K562 (cell line): ENCODE measurements around the gene CHCT1. TPM values are rescaled to one million over a fixed set of nuclear protein-coding genes. Genes with fewer than 3 reads are reported as not detected.

Source experiments
- ATAC-seq: fragments of 200-7000 bp; cut with Tn5 transposase; 3 replicates; pipeline ENCODE4 v1.9.1; 2020; ENCODE audit warnings: moderate library complexity
- BruUV-seq: library from RNA; stranded (reverse); fragments of 400-500 nt; replicated peaks from 2 replicates; lab custom pipeline; 2021; lab: Mats Ljungman, UMichigan
- CTCF ChIA-PET: fragments of 300-600 bp; formaldehyde crosslinking; extraction: SDS; loops from one replicate; lab custom pipeline; 2021; ENCODE audit warnings: low intra/inter-chr PET ratio; lab: Yijun Ruan, JAX
- POLR2A ChIA-PET: fragments of 300-600, 350-650 bp; sonication (Branson Sonifier 250); formaldehyde crosslinking; extraction: SDS; loops from one replicate; lab custom pipeline; 2021; ENCODE audit warnings: antibody characterized with exemption, inconsistent platforms; lab: Yijun Ruan, JAX
- DNase-seq, 4 experiments: peaks; one replicate each; pipeline versions ENCODE4 v3.0.0 to v3.0.0-alpha.2; 2011 to 2018; ENCODE audit warnings: low spot score in 3 of 4, mixed read lengths in 3 of 4; ENCODE audit errors: extremely low read depth in 1 of 4
- FAIRE-seq: peaks from 2 replicates; lab custom pipeline; 2011; peaks lifted over from hg19 to GRCh38; lab: Jason Lieb, UNC
- H2AFZ ChIP-seq: 2 replicates; pipeline ENCODE4 v1.6.0; 2011; ENCODE audit warnings: low read depth, low read length, control low read depth, inconsistent platforms
- H3K27ac ChIP-seq: fragments of 200-600 bp; 3 replicates; pipeline ENCODE4 v1.8.0; 2011; ENCODE audit warnings: low read depth, mild to moderate bottlenecking, control low read depth, inconsistent platforms, low read length, moderate library complexity, mixed read lengths; ENCODE audit errors: extremely low read depth
- H3K27me3 ChIP-seq, 2 experiments: fragments of 300-600 bp in 1 of 2; 2 replicates in 1 of 2; 3 replicates in 1 of 2; pipeline versions ENCODE4 v1.6.0 to v1.8.0; 2011; ENCODE audit warnings: inconsistent platforms in 2 of 2, low read length in 2 of 2, mild to moderate bottlenecking in 1 of 2, mixed read lengths in 1 of 2, moderate library complexity in 1 of 2; ENCODE audit not compliant: control insufficient read depth in 2 of 2, insufficient read depth in 2 of 2
- H3K36me3 ChIP-seq: fragments of 300-600 bp; 3 replicates; pipeline ENCODE4 v1.8.0; 2011; ENCODE audit warnings: mild to moderate bottlenecking, low read length, inconsistent platforms; ENCODE audit not compliant: control insufficient read depth, insufficient read depth
- H3K4me1 ChIP-seq, 2 experiments: fragments of 200-600 bp in 1 of 2; replicated peaks in 1 of 2; 2 replicates in 1 of 2; 3 replicates in 1 of 2; pipeline versions ENCODE4 v1.5.1 to v1.8.0; 2011; ENCODE audit warnings: inconsistent platforms in 2 of 2, low read length in 2 of 2, mild to moderate bottlenecking in 1 of 2, mixed read lengths in 1 of 2, moderate library complexity in 1 of 2; ENCODE audit not compliant: control insufficient read depth in 2 of 2, insufficient read depth in 2 of 2
- H3K4me2 ChIP-seq: 2 replicates; pipeline ENCODE4 v1.6.1; 2011; ENCODE audit warnings: low read length, control low read depth, inconsistent platforms, mixed read lengths; ENCODE audit not compliant: insufficient read depth
- H3K4me3 ChIP-seq: fragments of 200-600 bp; sonication (generic), shearing (Covaris generic); 2 replicates; pipeline ENCODE4 v1.5.1; 2016; ENCODE audit warnings: control low read depth, inconsistent platforms
- H3K79me2 ChIP-seq: fragments of 200-600 bp; 3 replicates; pipeline ENCODE4 v1.8.0; 2011; ENCODE audit warnings: low read length, inconsistent platforms; ENCODE audit not compliant: control insufficient read depth, insufficient read depth
- H3K9ac ChIP-seq, 2 experiments: 2 replicates each; pipeline versions ENCODE4 v1.6.0 to v1.6.1; 2011; ENCODE audit warnings: low read depth in 2 of 2, low read length in 2 of 2, control low read depth in 1 of 2, inconsistent platforms in 1 of 2, mild to moderate bottlenecking in 1 of 2, mixed read lengths in 1 of 2; ENCODE audit not compliant: insufficient read depth in 1 of 2
- H3K9me1 ChIP-seq: one replicate; pipeline ENCODE4 v1.6.0; 2011; ENCODE audit warnings: inconsistent platforms, mild to moderate bottlenecking, low read length, moderate library complexity; ENCODE audit not compliant: control insufficient read depth, insufficient read depth
- H3K9me3 ChIP-seq: replicated peaks from 2 replicates; pipeline ENCODE4 v1.5.1; 2011; ENCODE audit warnings: low read depth, low read length, inconsistent platforms; ENCODE audit not compliant: control insufficient read depth, insufficient read depth
- H4K20me1 ChIP-seq: replicated peaks from 2 replicates; pipeline ENCODE4 v1.6.1; 2011; ENCODE audit warnings: low read length, inconsistent platforms, mixed read lengths; ENCODE audit not compliant: control insufficient read depth, insufficient read depth
- DLX4 ChIP-seq: fragments of 250-450 bp; sonication (Bioruptor Pico); IDR thresholded peaks from 2 replicates; pipeline ENCODE4 v1.6.1; 2021; ENCODE audit warnings: mild to moderate bottlenecking
- ETV5 ChIP-seq: sonication (generic); formaldehyde crosslinking; IDR thresholded peaks from 2 replicates; pipeline ENCODE4 v1.4.0; 2020; ENCODE audit warnings: low read depth, mild to moderate bottlenecking, missing genetic modification reagents
- GTF2A2 ChIP-seq: IDR thresholded peaks from 2 replicates; pipeline ENCODE4 v1.6.1; 2016; ENCODE audit warnings: mild to moderate bottlenecking, missing genetic modification characterization, missing compliant biosample characterization
- HCFC1 ChIP-seq: IDR thresholded peaks from 2 replicates; pipeline ENCODE4 v1.6.1; 2012; ENCODE audit warnings: low read depth, low read length, improper control_type of control experiment
- RAD21 ChIP-seq, 2 experiments: fragments of 250-450 bp in 1 of 2; fragments of 450-650 bp in 1 of 2; sonication (Bioruptor Pico) in 1 of 2; formaldehyde crosslinking in 1 of 2; IDR thresholded peaks in 1 of 2; conservative IDR thresholded peaks in 1 of 2; 2 replicates each; pipeline versions ENCODE4 v1.4.0 to v1.8.0; 2020 to 2022; ENCODE audit warnings: mild to moderate bottlenecking in 2 of 2, moderate library complexity in 1 of 2
- RB1 ChIP-seq: fragments of 450-650 bp; IDR thresholded peaks from 2 replicates; pipeline ENCODE4 v1.6.1; 2017; ENCODE audit warnings: low read depth, mild to moderate bottlenecking
- TEAD2 ChIP-seq: fragments of 450-650 bp; IDR thresholded peaks from 2 replicates; pipeline ENCODE4 v1.6.1; 2016; ENCODE audit warnings: missing genetic modification characterization, control low read depth, missing compliant biosample characterization
- WGBS: fragments of 100-300 bp; shearing (Covaris generic); methylation state at CpG from one replicate; pipeline ENCODE4 v1.1.6; 2016; ENCODE audit warnings: low coverage, mixed read lengths; ENCODE audit not compliant: insufficient coverage; ENCODE audit errors: missing lambda C conversion rate; 5-methylcytosine and 5-hydroxymethylcytosine counted together
- in situ Hi-C: fragments of 300-500 bp; cut with MboI; formaldehyde crosslinking; loops from 4 replicates; pipeline ENCODE4 v1.15.0; 2018; ENCODE audit warnings: inconsistent platforms, mixed read lengths
- intact Hi-C: fragments of 100-400 bp; cut with micrococcal nuclease; formaldehyde crosslinking; loops from 2 replicates; pipeline ENCODE4 v1.14.2; 2022
- polyA plus RNA-seq, 8 experiments: library from polyadenylated mRNA; depleted of rRNA in 4 of 8; stranded (reverse) in 5 of 8; unstranded in 3 of 8; fragments of >200 nt; fragmentation: Nextera tagmentation in 2 of 8; fragmentation: Illumina TruSeq in 1 of 8; extraction: Ambion mirVana in 2 of 8; extraction: Trizol in 1 of 8; gene quantifications; 2 replicates each; pipeline versions ENCODE4 v1.2.1 to v1.2.3, GENCODE V29; 2011 to 2014; ENCODE audit warnings: inconsistent platforms in 1 of 8, missing spikeins in 1 of 8
- total RNA-seq, 7 experiments: library from RNA; depleted of rRNA in 6 of 7; stranded (reverse); fragments of >200 nt in 6 of 7; fragmentation: Illumina TruSeq in 2 of 7; extraction: Trizol in 2 of 7; gene quantifications; 2 replicates each; pipeline versions ENCODE4 v1.2.1 to v1.2.3, GENCODE V29; 2011 to 2021; ENCODE audit warnings: low replicate concordance in 1 of 7
- TF ChIP-seq, protein P1 (sequence below): IDR thresholded peaks from 3 replicates; pipeline ENCODE4 v1.6.1; 2011; ENCODE audit warnings: borderline replicate concordance, mild to moderate bottlenecking; ENCODE audit not compliant: insufficient read length, insufficient read depth
- TF ChIP-seq, protein P2 (sequence below): fragments of 250-450 bp; sonication (Bioruptor Pico); IDR thresholded peaks from 2 replicates; pipeline ENCODE4 v1.5.0; 2021; ENCODE audit warnings: mild to moderate bottlenecking, moderate library complexity

The CHCT1 gene
- total and polyA plus RNA-seq, 9 of the 15 experiments (the other 6 are each of a cell fraction or from before 2014, with no cell fraction given) = not detected

GRCh38 chr17:60435244-60436167, 13.2 kb downstream of the CHCT1 start:
- DNase-seq (peak; percentile 65 to 87 (median 71)), ATAC-seq (peak; percentile 84), FAIRE-seq (peak; percentile 92)
- Histone ChIP-seq H3K79me2 (no peaks in the 10 kb centered on the region), H3K9me1 (no peaks in the 10 kb centered on the region), H2AFZ (peak overlapping the region; percentile 80), H3K4me3 (no peak overlapping the region), H3K4me1 (peaks cover 3% of the 10 kb centered on the region in 2 experiments; a peak in 3 of 5 replicates), H3K27me3 (no peaks in the 10 kb centered on the region), H3K4me2 (peak overlapping the region; percentile 45; the same call in 1 of the 2 replicates), H4K20me1 (no peaks in the 10 kb centered on the region), H3K27ac (no peak overlapping the region), H3K9me3 (peaks cover 9% of the 10 kb centered on the region; the same call in 1 of the 2 replicates), H3K36me3 (no peaks in the 10 kb centered on the region), H3K9ac (no peak overlapping the region)
- POLR2A ChIA-PET = no interaction called here
- CTCF ChIA-PET = interaction anchor here (0.6 to 1.6 kb wide), 4 partner anchors 120 to 359 kb away, joined by 5 to 14 read pairs (median 8); no protein-coding TSS in a partner anchor
- WGBS = 58% methylated on average over 23 of the region's 28 CpGs
- BruUV-seq = no TSS peak
- in situ Hi-C loops = no loop called here
- intact Hi-C loops = loop anchor here (1.0 to 5.0 kb wide), 4 partner anchors 121 to 292 kb away; no protein-coding TSS in a partner anchor
- TF ChIP-seq RAD21 (CRISPR knock-in tag; conservative IDR thresholded peaks at IDR 0.05 in 1 of 2, IDR thresholded peaks at IDR 0.05 in 1 of 2) (peak; percentile 95 to 98), HCFC1 (no peak), GTF2A2 (tag) (no peak), DLX4 (CRISPR knock-in tag) (no peak), RB1 (peak; percentile 31; the same call in 1 of the 2 replicates), ETV5 (CRISPR knock-in tag) (peak; percentile 39; the same call in 1 of the 2 replicates), TEAD2 (no peak)
- TF ChIP-seq, protein P1, sequence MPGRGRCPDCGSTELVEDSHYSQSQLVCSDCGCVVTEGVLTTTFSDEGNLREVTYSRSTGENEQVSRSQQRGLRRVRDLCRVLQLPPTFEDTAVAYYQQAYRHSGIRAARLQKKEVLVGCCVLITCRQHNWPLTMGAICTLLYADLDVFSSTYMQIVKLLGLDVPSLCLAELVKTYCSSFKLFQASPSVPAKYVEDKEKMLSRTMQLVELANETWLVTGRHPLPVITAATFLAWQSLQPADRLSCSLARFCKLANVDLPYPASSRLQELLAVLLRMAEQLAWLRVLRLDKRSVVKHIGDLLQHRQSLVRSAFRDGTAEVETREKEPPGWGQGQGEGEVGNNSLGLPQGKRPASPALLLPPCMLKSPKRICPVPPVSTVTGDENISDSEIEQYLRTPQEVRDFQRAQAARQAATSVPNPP = no peak
- TF ChIP-seq, protein P2, sequence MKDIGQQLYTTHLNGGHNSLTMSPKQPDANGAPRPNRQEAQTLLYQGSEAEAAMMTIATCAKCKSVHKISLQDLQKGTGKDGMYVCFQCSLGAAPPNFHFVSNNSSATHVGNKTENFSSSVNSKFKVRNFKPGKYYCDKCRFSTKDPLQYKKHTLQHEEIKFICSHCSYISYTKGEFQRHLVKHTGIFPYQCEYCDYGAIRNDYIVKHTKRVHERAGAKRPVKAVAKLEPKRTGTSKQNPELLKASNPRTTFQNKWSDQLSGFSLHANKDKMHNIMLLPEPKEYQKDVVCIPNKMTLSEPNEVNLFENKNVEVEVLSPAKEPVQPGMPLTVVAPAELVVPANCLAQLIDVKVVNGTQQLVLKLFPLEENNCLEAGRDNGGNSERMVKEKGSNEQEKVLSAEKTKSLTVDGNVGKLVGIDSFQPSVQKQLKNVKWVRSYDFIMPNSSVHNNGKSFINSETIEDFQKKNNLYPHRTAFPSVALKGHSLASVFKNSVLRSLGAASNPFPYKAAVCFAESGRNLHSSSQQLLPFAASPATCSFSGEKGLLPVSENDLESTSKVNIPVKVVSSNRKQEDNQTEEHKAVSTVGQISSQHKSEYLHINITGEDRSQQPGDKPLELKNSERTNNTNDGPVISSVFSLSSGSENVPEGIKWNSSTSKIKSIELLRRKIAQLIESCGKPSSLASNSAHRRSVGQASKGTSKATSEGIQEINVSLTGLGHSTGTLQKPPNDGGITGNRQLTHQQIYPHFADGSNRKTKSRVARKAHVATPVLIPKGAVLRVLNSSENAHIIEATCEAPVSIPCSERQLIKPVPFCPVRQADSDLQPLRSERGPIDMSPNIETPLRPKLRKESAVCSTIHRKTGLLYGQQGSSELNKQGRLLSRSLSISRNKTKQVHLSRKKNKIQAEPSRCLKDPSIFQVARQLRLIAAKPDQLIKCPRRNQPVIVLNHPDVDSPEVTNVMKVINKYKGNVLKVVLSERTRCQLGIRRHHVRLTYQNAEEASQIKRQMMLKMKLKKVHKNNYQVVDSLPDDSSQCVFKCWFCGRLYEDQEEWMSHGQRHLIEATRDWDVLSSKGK (CRISPR knock-in tag) = no peak
